NCI-H748 (cell line): ENCODE measurements around the gene SNAP23.
A peak's percentile ranks its signal among the peaks of the same experiment; 100 is the strongest.

Experiments
- DNase-seq: peaks from one replicate; lab custom pipeline; 2025; ENCODE audit not compliant: unreplicated experiment; lab: John Stamatoyannopoulos, UW

The SNAP23 gene

DNA sequence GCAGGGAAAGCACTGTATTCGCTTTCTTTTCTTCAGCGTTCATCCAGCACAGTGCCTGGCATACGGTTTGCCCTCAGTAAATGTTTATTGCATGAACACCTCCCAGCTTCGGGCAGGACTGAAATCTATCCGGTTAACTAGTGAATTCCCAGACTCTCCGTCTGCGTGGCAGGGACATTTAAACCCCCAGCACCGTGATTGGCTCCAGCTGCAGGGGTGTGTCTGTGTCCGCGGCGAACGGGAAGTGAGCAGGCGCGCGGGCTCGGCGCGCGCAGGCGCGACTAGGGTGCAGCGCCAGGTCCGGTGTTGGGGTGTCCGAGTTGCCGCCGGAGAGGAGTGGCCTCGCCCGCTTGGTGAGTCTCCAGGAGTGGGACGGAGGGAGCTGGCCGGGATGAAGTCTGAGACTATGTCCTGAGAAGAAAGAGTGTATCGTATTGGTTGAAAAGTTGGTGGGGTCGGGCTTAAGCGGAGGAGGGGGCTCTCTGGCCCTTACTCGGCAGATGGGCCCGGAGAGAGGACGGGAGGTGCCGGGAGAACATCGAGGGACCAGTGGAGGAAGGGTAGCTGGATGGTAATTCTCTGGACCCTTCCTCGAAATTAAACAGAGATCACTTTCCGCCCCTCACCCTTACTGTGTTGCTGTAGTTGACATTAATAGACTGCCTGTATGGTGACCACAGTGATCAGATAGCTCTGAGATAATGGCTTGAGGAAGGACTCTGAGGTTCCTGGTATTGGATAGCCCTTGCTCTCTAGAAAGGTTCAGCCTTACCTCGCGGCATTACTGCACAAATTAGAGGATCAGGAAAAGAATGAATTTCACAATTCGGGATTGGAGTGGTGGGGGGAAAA, at the start of gene SNAP23:
SNAP23 (plus strand) TSS at position 274 of the 852 bp plus-strand sequence. CDS start 16,213 bp downstream, outside the sequence.
- peak; percentile 83 for DNase-seq

DNA sequence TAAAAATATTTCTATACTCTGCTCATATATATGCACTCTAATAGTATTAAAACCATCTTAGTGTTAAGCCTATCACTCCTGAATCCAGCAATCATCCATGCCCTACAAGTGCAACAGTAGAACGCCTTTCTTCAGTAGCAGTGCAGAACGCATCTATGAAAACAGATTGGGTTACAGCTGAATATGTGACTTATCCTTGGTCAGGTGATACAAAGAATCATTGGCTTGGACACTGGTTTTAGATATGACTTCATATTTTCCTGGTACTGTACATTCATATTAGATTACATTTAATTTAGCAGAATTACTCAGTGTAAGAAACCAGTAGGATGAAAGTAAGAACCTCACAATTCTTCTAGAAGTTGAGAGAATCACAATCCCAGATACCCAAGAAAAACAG, 47.8 kb upstream of the SNAP23 start:
- no peak for DNase-seq

GRCh38 chr15:42448281-42448680, 47.2 kb upstream of the SNAP23 start:
- no peak for DNase-seq

- DNase-seq: no peak
These were observed 45.5 kb upstream of the SNAP23 start for GRCh38 chr15:42449770-42450424.

GRCh38 chr15:42450425-42450790, 45.0 kb upstream of the SNAP23 start:
- DNase-seq: no peak

DNA sequence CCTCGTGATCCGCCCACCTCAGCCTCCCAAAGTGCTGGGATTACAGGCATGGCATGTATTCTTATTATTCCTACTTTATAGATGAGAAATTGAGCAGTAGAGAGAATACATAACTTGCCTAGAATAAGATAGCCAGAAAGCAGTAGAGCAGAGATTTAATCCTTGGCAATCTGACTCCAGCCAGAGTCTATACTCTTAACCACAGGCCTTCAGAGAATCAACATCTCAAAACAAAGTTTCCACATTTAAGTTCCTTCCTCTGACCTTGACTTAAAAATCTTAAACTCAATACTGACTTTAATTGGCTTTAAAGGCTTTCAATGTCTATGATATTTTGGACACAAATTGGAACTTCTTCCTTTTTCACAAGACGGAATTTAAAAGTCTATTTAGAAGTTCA, 41.6 kb upstream of the SNAP23 start:
- no peak for DNase-seq

DNA sequence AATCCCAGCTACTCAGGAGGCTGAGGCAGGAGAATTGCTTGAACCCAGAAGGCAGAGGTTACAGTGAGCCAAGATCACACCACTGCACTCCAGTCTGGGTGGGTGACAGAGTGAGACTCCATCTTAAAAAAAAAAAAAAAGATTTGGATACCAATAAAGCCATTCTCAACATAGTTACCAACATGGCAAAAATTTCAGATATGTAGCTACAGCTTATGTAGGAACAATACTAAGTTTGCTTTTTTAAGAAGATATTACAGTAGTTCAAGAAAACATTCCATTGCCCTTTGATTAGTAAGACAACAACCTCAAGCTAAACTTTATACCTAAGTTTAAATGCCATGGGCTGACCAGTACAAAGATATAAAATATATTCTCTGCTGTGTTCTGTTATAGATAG, 38.9 kb upstream of the SNAP23 start:
- no peak for DNase-seq

- DNase-seq: no peak
These were observed 38.5 kb upstream of the SNAP23 start for GRCh38 chr15:42456971-42457370.

GRCh38 chr15:42457445-42458442, 37.7 kb upstream of the SNAP23 start:
- DNase-seq: no peak

GRCh38 chr15:42461261-42461660, 34.2 kb upstream of the SNAP23 start:
- DNase-seq: no peak

DNA sequence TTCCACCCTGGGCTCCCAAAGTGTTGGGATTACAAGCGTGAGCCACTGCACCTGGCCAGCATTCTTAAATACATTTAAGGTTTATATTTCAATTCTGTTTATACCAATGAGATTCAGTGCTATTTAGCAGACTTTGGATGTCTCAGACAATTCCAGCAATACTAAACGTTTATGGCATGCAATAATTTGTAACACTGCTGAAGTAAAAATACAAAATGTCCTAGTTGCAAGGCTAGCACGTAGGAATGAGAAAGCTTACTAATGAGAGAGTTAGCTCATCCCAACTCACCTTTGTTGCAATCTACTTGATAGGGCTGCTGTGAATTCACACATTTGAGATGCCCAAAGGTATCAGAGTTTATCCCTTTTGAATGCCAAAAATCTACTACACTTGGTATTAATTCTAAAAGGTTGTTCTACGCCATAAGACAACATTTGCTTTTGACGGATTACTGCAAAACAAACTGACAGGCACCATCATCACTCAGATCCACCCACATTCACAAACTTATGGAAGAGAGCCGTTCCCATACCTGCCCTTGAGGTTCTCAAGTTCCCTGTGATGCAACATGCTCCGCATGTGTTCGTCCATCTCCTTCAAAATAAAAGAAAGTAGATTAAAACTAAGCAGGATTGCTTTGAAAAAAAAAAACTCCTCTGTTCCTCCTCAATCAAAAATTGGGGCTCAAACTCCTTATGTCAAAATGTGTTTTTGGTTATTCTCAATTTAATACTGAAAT, 29.7 kb upstream of the SNAP23 start:
- no peak for DNase-seq

DNA sequence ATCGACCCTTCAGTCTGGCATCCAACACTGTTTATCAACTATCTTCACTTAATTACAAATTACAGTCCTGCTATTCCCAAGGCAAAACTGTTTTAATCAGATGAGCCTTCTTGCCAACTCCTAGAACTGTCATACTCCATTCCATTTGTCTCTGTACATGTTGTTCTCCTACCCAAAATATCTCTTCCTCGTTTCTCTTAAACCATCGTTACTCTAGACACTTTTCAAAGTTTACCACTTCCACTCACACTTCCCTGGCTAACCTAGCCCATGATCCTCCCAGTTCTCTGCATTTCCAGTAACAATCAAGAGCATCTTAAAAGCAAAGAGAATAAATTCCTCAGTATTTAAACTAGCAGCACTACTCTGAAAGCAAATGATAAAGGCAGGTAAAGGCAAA, 24.4 kb upstream of the SNAP23 start:
- DNase-seq: no peak

- no peak for DNase-seq
These were observed 20.6 kb upstream of the SNAP23 start for GRCh38 chr15:42474827-42475226.

- DNase-seq: no peak
These were observed 12.7 kb upstream of the SNAP23 start for GRCh38 chr15:42482701-42483100.

DNA sequence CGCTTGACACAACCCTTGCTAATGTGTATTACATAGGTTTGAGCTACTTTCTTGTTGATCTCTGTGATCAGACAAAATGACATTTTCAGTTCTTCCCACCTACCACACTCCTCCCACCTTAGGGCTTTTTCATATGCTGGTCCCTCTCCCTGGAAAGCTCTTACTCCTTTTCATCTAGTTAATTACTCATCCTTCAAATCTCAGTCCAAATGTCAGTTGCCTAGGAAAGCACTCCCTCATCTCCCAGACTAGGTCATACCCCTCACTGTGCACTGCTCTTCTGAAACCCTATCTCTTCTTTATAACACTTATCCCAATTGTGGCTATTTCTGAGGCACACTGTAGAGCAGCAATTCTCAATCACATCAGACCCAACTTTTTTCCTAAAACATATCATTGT, 11.8 kb upstream of the SNAP23 start:
- no peak for DNase-seq

GRCh38 chr15:42490291-42490670, 5.2 kb upstream of the SNAP23 start:
- DNase-seq: peak; percentile 21

GRCh38 chr15:42490671-42491538, 4.5 kb upstream of the SNAP23 start, which contains the start of gene ZNF106:
Gene ZNF106 (minus strand): TSS chr15:42491141. CDS start chr15:42472289, 18,852 bp downstream.
- peak; percentile 85 for DNase-seq

GRCh38 chr15:42491539-42492225, 3.8 kb upstream of the SNAP23 start:
- DNase-seq: no peak

GRCh38 chr15:42493679-42494078, 1.8 kb upstream of the SNAP23 start:
- DNase-seq: no peak
